AG04450 (cell line): ENCODE data around the gene LTN1. TPM values are rescaled to one million over a fixed set of nuclear protein-coding genes. Genes with fewer than 3 reads are reported as not detected.
A peak's percentile ranks its signal among the peaks of the same experiment; 100 is the strongest.

ENCODE experiments used
- CTCF ChIA-PET: fragments of 300-600, 350-600 bp; formaldehyde crosslinking; extraction: SDS; loops from one replicate; lab custom pipeline; 2022; ENCODE audit warnings: antibody characterized with exemption, inconsistent platforms; lab: Charles Lee
- POLR2A ChIA-PET: fragments of 350-600 bp; formaldehyde crosslinking; extraction: SDS; loops from one replicate; lab custom pipeline; 2021; ENCODE audit warnings: antibody characterized with exemption, inconsistent platforms; lab: Yijun Ruan, JAX
- DNase-seq: peaks from one replicate; pipeline ENCODE4 v3.0.0-alpha.2; 2011; ENCODE audit warnings: low read depth, low spot score
- H3K27ac ChIP-seq: one replicate; pipeline ENCODE4 v1.5.1; 2012; ENCODE audit warnings: low read depth, low read length, control low read depth
- H3K27me3 ChIP-seq: one replicate; pipeline ENCODE4 v1.6.0; 2012; ENCODE audit warnings: low read length; ENCODE audit not compliant: control insufficient read depth, insufficient read depth
- H3K4me3 ChIP-seq: 2 replicates; pipeline ENCODE4 v1.5.1; 2011; ENCODE audit warnings: mild to moderate bottlenecking, low read depth, low read length, control low read depth
- H3K9me3 ChIP-seq: 2 replicates; pipeline ENCODE4 v1.5.1; 2012; ENCODE audit warnings: low read length; ENCODE audit not compliant: control insufficient read depth, insufficient read depth
- CTCF ChIP-seq: IDR thresholded peaks from 2 replicates; pipeline ENCODE4 v1.5.1; 2011; ENCODE audit warnings: low read depth, low read length, control low read depth, inconsistent platforms
- polyA plus RNA-seq: library from polyadenylated mRNA; depleted of rRNA; stranded (reverse); fragments of >200 nt; gene quantifications from 2 replicates; pipeline ENCODE4 v1.2.3, GENCODE V29; 2011

Gene LTN1
- polyA plus RNA-seq, 1 experiment, result 14.4 TPM

GRCh38 chr21:28960245-28960644 lies 32.4 kb downstream of the LTN1 start:
- H3K9me3 ChIP-seq, result no peaks in the 10 kb centered on the region
- ChIA-PET POLR2A (interaction anchor here (1.7 kb wide), 1 partner anchor 64 kb away, joined by 7 read pairs; the partner anchor contains the start of gene USP16), CTCF (no interaction called here)
- DNase-seq, result no peak
- no peaks in the 10 kb centered on the region for H3K27me3 ChIP-seq
- no peak overlapping the region for H3K4me3 ChIP-seq
- peak overlapping the region; percentile 22 for H3K27ac ChIP-seq
- no peak for TF ChIP-seq CTCF

- DNase-seq, result peak; percentile 44
- Histone ChIP-seq H3K27ac (peak overlapping the region; percentile 22), H3K4me3 (no peak overlapping the region), H3K9me3 (no peaks in the 10 kb centered on the region), H3K27me3 (no peaks in the 10 kb centered on the region)
- ChIA-PET CTCF (no interaction called here), POLR2A (interaction anchor here (1.7 kb wide), 1 partner anchor 65 kb away, joined by 7 read pairs; the partner anchor contains the start of gene USP16)
- TF ChIP-seq CTCF, result no peak
These were observed 33.1 kb downstream of the LTN1 start for GRCh38 chr21:28959367-28960099.

GRCh38 chr21:28953247-28953646 lies 39.4 kb downstream of the LTN1 start:
- CTCF ChIA-PET, result interaction anchor here (1.1 kb wide), 1 partner anchor 14 kb away, joined by 4 read pairs; no protein-coding TSS in a partner anchor
- Histone ChIP-seq H3K9me3 (no peaks in the 10 kb centered on the region), H3K27ac (no peak overlapping the region), H3K4me3 (no peak overlapping the region), H3K27me3 (no peaks in the 10 kb centered on the region)
- POLR2A ChIA-PET, result no interaction called here
- TF ChIP-seq CTCF, result no peak
- DNase-seq, result no peak

- CTCF ChIA-PET, result interaction anchor here (1.1 kb wide), 1 partner anchor 13 kb away, joined by 4 read pairs; no protein-coding TSS in a partner anchor
- H3K9me3 ChIP-seq, result no peaks in the 10 kb centered on the region
- POLR2A ChIA-PET, result interaction anchor here (1.0 kb wide), 1 partner anchor 50 kb away, joined by 3 read pairs; no protein-coding TSS in a partner anchor
- no peaks in the 10 kb centered on the region for H3K27me3 ChIP-seq
- no peak overlapping the region for H3K4me3 ChIP-seq
- DNase-seq, result no peak
- H3K27ac ChIP-seq, result no peak overlapping the region
- no peak for TF ChIP-seq CTCF
These were observed 40.0 kb downstream of the LTN1 start for GRCh38 chr21:28952686-28953085.

GRCh38 chr21:28949318-28949717 lies 43.4 kb downstream of the LTN1 start:
- Histone ChIP-seq H3K4me3 (no peak overlapping the region), H3K27ac (no peak overlapping the region), H3K9me3 (no peaks in the 10 kb centered on the region), H3K27me3 (no peaks in the 10 kb centered on the region)
- TF ChIP-seq CTCF, result no peak
- DNase-seq, result no peak
- ChIA-PET CTCF (interaction anchor here (1.2 kb wide), 1 partner anchor 9 kb away, joined by 3 read pairs; no protein-coding TSS in a partner anchor), POLR2A (no interaction called here)
